WTC11 (cell line): ENCODE measurements around the gene SMIM10L1.

Experiments used
- CTCF ChIP-seq: fragments of 200-600 bp; IDR thresholded peaks from 2 replicates; pipeline ENCODE4 v1.8.0; 2022; ENCODE audit warnings: antibody characterized with exemption
- E2F4 ChIP-seq: sonication (generic); formaldehyde crosslinking; IDR thresholded peaks from 2 replicates; pipeline ENCODE4 v1.8.1; 2022; ENCODE audit warnings: low read depth, mild to moderate bottlenecking, moderate library complexity, missing genetic modification reagents, borderline replicate concordance
- E2F5 ChIP-seq: sonication (generic); formaldehyde crosslinking; IDR thresholded peaks from 2 replicates; pipeline ENCODE4 v1.8.1; 2022; ENCODE audit warnings: mild to moderate bottlenecking, moderate library complexity, missing genetic modification reagents
- ELF4 ChIP-seq: sonication (generic); formaldehyde crosslinking; IDR thresholded peaks from 2 replicates; pipeline ENCODE4 v1.8.1; 2022; ENCODE audit warnings: low read depth, mild to moderate bottlenecking, moderate library complexity, missing genetic modification reagents
- FOXP1 ChIP-seq: sonication (generic); formaldehyde crosslinking; IDR thresholded peaks from 2 replicates; pipeline ENCODE4 v1.8.0; 2022; ENCODE audit warnings: missing genetic modification reagents, mild to moderate bottlenecking, moderate library complexity, borderline replicate concordance
- IRF1 ChIP-seq: sonication (generic); formaldehyde crosslinking; IDR thresholded peaks from 2 replicates; pipeline ENCODE4 v1.8.0; 2023; ENCODE audit warnings: missing genetic modification reagents
- SOX15 ChIP-seq: fragments of 250-450 bp; sonication (Bioruptor Pico); IDR thresholded peaks from 2 replicates; pipeline ENCODE4 v1.9.0; 2021; ENCODE audit warnings: mild to moderate bottlenecking
- USF2 ChIP-seq: sonication (generic); formaldehyde crosslinking; IDR thresholded peaks from 2 replicates; pipeline ENCODE4 v1.8.1; 2023; ENCODE audit warnings: mild to moderate bottlenecking, missing genetic modification reagents, moderate library complexity
- ZBTB21 ChIP-seq: sonication (generic); formaldehyde crosslinking; IDR thresholded peaks from 2 replicates; pipeline ENCODE4 v1.8.1; 2023; ENCODE audit warnings: mild to moderate bottlenecking, missing genetic modification reagents, borderline replicate concordance
- ZNF232 ChIP-seq: sonication (generic); formaldehyde crosslinking; IDR thresholded peaks from 2 replicates; pipeline ENCODE4 v1.8.0; 2022; ENCODE audit warnings: mild to moderate bottlenecking, missing genetic modification reagents
- ZNF263 ChIP-seq: sonication (generic); formaldehyde crosslinking; IDR thresholded peaks from 2 replicates; pipeline ENCODE4 v1.8.1; 2022; ENCODE audit warnings: low read depth, mild to moderate bottlenecking, moderate library complexity, missing genetic modification reagents

- no peak for TF ChIP-seq E2F5 (CRISPR knock-in tag)
- TF ChIP-seq E2F4 = no peak
- no peak for TF ChIP-seq ELF4 (CRISPR knock-in tag)
- no peak for TF ChIP-seq ZNF232 (CRISPR knock-in tag)
- no peak for TF ChIP-seq CTCF
- no peak for TF ChIP-seq SOX15 (CRISPR knock-in tag)
- no peak for TF ChIP-seq ZBTB21
- no peak for TF ChIP-seq USF2 (CRISPR knock-in tag)
- no peak for TF ChIP-seq FOXP1
- no peak for TF ChIP-seq ZNF263 (CRISPR knock-in tag)
- TF ChIP-seq IRF1 = no peak
These were observed 33.2 kb downstream of the SMIM10L1 start for GRCh38 chr12:11204173-11204572.
